ENCODE results near the gene SEMA3D. TPM values are rescaled to one million over a fixed set of nuclear protein-coding genes. Genes with fewer than 3 reads are reported as not detected.

The SEMA3D gene
- total RNA-seq, 3 donors from 2014 or later, result 3.5 to 7.5 (median 7.0) TPM

DNA sequence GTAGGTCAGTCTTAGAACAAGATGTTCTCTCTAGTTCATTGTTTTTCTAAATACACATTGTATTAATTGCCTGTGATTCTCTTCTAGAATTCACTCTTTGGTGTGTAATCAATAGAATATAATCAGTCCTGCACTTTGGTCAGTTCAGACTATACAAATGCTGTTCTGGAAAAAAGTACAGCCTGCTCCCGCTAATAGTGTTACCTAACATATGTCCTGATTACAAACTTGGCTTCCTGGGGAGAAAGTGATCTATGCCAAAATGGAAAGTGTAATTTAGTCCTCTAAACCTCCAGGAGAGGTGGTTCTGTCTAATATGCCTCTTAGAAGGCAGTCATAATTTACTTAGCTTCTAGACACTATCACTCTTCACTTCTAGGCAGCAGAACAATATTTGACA, 215.5 kb downstream of the SEMA3D start:
- intact Hi-C loops (cut with DNase I; ENCODE audit: low total_unique reads), result no loop called here
- TF ChIP-seq, protein P1, sequence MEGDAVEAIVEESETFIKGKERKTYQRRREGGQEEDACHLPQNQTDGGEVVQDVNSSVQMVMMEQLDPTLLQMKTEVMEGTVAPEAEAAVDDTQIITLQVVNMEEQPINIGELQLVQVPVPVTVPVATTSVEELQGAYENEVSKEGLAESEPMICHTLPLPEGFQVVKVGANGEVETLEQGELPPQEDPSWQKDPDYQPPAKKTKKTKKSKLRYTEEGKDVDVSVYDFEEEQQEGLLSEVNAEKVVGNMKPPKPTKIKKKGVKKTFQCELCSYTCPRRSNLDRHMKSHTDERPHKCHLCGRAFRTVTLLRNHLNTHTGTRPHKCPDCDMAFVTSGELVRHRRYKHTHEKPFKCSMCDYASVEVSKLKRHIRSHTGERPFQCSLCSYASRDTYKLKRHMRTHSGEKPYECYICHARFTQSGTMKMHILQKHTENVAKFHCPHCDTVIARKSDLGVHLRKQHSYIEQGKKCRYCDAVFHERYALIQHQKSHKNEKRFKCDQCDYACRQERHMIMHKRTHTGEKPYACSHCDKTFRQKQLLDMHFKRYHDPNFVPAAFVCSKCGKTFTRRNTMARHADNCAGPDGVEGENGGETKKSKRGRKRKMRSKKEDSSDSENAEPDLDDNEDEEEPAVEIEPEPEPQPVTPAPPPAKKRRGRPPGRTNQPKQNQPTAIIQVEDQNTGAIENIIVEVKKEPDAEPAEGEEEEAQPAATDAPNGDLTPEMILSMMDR (IDR thresholded peaks at IDR 0.05), result no peak
- TF ChIP-seq POLR2A (IDR thresholded peaks at IDR 0.05) (no peak), POLR2AphosphoS5 (IDR thresholded peaks at IDR 0.05) (no peak)
- Histone ChIP-seq H3K27ac (no peak overlapping the region), H3K4me1 (no peaks in the 10 kb centered on the region), H3K9me3 (no peaks in the 10 kb centered on the region), H3K36me3 (no peaks in the 10 kb centered on the region), H3K27me3 (no peaks in the 10 kb centered on the region), H3K4me3 (no peak overlapping the region)
- DNase-seq (ENCODE audit: low spot score in 2 of 2), result no peak

DNA sequence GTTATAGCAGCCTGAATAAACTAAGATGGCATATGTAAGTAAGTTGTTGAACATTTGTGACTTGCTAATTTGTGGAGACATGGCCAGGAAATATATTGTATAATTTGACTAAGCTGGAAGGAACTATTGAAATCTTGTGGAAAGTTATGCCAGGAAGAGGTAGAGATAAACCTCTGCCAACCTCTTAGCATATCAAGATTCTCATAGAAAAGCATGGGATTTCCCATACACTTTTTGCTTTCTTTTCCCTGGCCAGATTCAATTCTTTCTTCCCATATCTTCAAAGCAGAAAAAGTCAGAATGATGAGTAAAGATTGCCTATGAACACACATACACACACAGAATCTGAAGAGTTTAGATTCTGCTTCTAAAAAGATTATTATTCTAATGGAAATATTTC, 216.2 kb downstream of the SEMA3D start:
- H3K4me3 ChIP-seq, result no peak overlapping the region
- no peaks in the 10 kb centered on the region for H3K4me1 ChIP-seq
- H3K27ac ChIP-seq, result no peak overlapping the region
- H3K36me3 ChIP-seq, result no peaks in the 10 kb centered on the region
- no peaks in the 10 kb centered on the region for H3K27me3 ChIP-seq
- TF ChIP-seq POLR2AphosphoS5 (IDR thresholded peaks at IDR 0.05), result no peak
- TF ChIP-seq, protein P1 (IDR thresholded peaks at IDR 0.05), result no peak
- no peak for TF ChIP-seq POLR2A (IDR thresholded peaks at IDR 0.05)
- no peaks in the 10 kb centered on the region for H3K9me3 ChIP-seq
- intact Hi-C loops (cut with DNase I; ENCODE audit: low total_unique reads), result no loop called here
- no peak for DNase-seq (ENCODE audit: low spot score in 2 of 2)

DNA sequence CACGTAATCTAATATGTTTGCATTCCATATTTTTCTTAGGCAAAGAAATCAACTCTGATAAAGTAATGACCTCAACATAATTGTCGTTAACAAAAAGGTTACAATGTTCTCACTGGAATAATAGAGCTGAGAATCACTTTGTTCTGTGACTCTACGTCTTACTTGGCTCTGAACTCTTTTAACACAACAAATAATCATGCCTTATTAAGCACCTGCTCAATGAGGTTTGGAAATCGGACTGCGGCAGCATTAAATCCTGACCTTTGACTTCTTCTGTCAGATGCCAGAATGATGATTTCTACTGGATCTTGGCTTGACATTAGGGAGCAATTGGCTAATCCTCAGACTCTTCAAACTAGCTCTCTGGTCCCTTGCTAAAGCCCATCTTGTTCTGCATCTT, 233.6 kb downstream of the SEMA3D start:
- Histone ChIP-seq H3K27ac (no peak overlapping the region), H3K36me3 (no peaks in the 10 kb centered on the region), H3K9me3 (no peaks in the 10 kb centered on the region), H3K27me3 (no peaks in the 10 kb centered on the region), H3K4me3 (no peak overlapping the region), H3K4me1 (no peaks in the 10 kb centered on the region)
- DNase-seq (ENCODE audit: low spot score in 2 of 2), result no peak
- intact Hi-C loops (cut with DNase I; ENCODE audit: low total_unique reads), result no loop called here
- TF ChIP-seq POLR2AphosphoS5 (IDR thresholded peaks at IDR 0.05) (no peak), POLR2A (IDR thresholded peaks at IDR 0.05) (no peak)
- TF ChIP-seq, protein P1 (IDR thresholded peaks at IDR 0.05), result no peak

DNA sequence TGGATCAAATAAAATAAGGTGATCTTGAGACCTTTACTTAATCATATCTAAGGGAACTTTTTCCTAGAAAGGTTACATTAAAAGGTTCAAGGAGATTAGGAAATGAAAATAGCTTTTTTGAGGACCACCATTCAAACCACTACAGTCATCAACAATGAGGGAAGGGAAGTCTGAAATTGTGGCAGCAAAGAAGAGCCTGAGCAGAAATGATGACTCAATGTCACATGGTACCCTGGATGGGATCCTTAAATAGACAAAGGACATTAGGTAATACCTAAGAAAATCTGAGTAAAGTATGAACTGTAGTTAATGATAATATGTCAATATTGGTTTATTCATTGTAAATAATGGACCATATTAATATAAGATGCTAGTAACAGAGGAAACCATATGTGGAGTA, 236.0 kb downstream of the SEMA3D start:
- Histone ChIP-seq H3K27ac (no peak overlapping the region), H3K4me3 (no peak overlapping the region), H3K9me3 (no peaks in the 10 kb centered on the region), H3K27me3 (no peaks in the 10 kb centered on the region), H3K36me3 (no peaks in the 10 kb centered on the region), H3K4me1 (no peaks in the 10 kb centered on the region)
- TF ChIP-seq, protein P1 (IDR thresholded peaks at IDR 0.05), result no peak
- no peak for TF ChIP-seq POLR2A (IDR thresholded peaks at IDR 0.05)
- no peak for TF ChIP-seq POLR2AphosphoS5 (IDR thresholded peaks at IDR 0.05)
- no peak for DNase-seq (ENCODE audit: low spot score in 2 of 2)
- intact Hi-C loops (cut with DNase I; ENCODE audit: low total_unique reads), result no loop called here

DNA sequence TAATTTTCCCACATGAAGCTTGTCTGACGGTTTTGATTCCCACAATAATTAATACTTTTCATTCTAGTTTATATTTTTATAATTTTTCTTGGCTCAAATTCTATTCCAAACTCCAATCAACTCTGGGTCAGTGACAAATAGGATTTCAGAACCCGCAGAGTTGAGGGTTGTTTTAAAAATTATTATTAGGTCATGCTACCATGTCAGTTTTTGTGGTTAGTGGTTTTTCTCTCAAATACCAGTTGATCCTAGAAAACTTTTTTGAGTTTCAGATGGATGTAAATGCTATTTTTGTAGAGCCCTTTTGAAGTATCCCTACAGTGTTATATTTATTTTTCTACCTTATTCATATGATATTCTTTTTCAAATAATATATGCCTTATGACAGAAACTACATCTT, 237.4 kb downstream of the SEMA3D start:
- H3K27ac ChIP-seq, result no peak overlapping the region
- intact Hi-C loops (cut with DNase I; ENCODE audit: low total_unique reads), result no loop called here
- H3K4me3 ChIP-seq, result no peak overlapping the region
- H3K27me3 ChIP-seq, result no peaks in the 10 kb centered on the region
- no peaks in the 10 kb centered on the region for H3K36me3 ChIP-seq
- DNase-seq (ENCODE audit: low spot score in 2 of 2), result no peak
- H3K9me3 ChIP-seq, result no peaks in the 10 kb centered on the region
- TF ChIP-seq POLR2AphosphoS5 (IDR thresholded peaks at IDR 0.05), result no peak
- TF ChIP-seq, protein P1 (IDR thresholded peaks at IDR 0.05), result no peak
- TF ChIP-seq POLR2A (IDR thresholded peaks at IDR 0.05), result no peak
- no peaks in the 10 kb centered on the region for H3K4me1 ChIP-seq

All from breast epithelium (tissue), 4 donors.